ENCODE data around the gene MLH3. TPM values are rescaled to one million over a fixed set of nuclear protein-coding genes. Genes with fewer than 3 reads are reported as not detected.

Gene MLH3
- total RNA-seq, 1 experiment from 2014 or later: 23.0 TPM

- H3K27ac Mint-ChIP-seq: no peak overlapping the region
- no peak for TF ChIP-seq CTCF (conservative IDR thresholded peaks at IDR 0.05)
- no peaks in the 10 kb centered on the region for H3K4me1 ChIP-seq (ENCODE audit: insufficient read depth, low read length)
- no peak overlapping the region for H3K23ac ChIP-seq (ENCODE audit: insufficient read length, low read depth, low read length)
- H2BK12ac ChIP-seq (ENCODE audit: insufficient read length, low read depth, low read length): no peak overlapping the region
- H4K5ac ChIP-seq (ENCODE audit: insufficient read length, low read depth, low read length): no peak overlapping the region
- H3K4me3 Mint-ChIP-seq: no peak overlapping the region
- H3K27me3 ChIP-seq (ENCODE audit: insufficient read depth, low read length): no peaks in the 10 kb centered on the region
- no peak for DNase-seq
- no peak overlapping the region for H3K56ac ChIP-seq (ENCODE audit: insufficient read length, low read depth, low read length)
- no peak overlapping the region for H3K9ac ChIP-seq (ENCODE audit: extremely low read depth, insufficient read length, low read length)
- H2BK20ac ChIP-seq (ENCODE audit: low read depth, low read length, poor library complexity, severe bottlenecking): no peak overlapping the region
- no peaks in the 10 kb centered on the region for H3K4me1 Mint-ChIP-seq
- H3K4ac ChIP-seq (ENCODE audit: low read depth, low read length): no peak overlapping the region
- no peak overlapping the region for H3K4me2 ChIP-seq (ENCODE audit: insufficient read depth, insufficient read length, low read length)
- H2BK120ac ChIP-seq (ENCODE audit: low read depth, low read length, poor library complexity, severe bottlenecking): no peak overlapping the region
- no peak overlapping the region for H3T11ph ChIP-seq (ENCODE audit: low read length)
- H2BK15ac ChIP-seq (ENCODE audit: low read depth, low read length): no peak overlapping the region
- H4K8ac ChIP-seq (replicated peaks; ENCODE audit: insufficient read length, low read depth, low read length): no peak overlapping the region
- no peaks in the 10 kb centered on the region for H4K20me1 ChIP-seq (ENCODE audit: control insufficient read depth, insufficient read depth, insufficient read length)
- H3K18ac ChIP-seq (ENCODE audit: insufficient read length, low read depth, low read length): no peak overlapping the region
- no CpG with 5 or more reads among the region's 5 CpGs for WGBS (ENCODE audit: extremely low coverage, insufficient read length, low lambda C conversion rate)
- no peak overlapping the region for H2AK5ac ChIP-seq (ENCODE audit: insufficient read length, low read length)
- no peaks in the 10 kb centered on the region for H3K27me3 Mint-ChIP-seq (ENCODE audit: low read depth)
- no peaks in the 10 kb centered on the region for H3K9me3 Mint-ChIP-seq
- no peaks in the 10 kb centered on the region for H3K79me2 ChIP-seq (ENCODE audit: insufficient read depth, low read length)
- H3K9me3 ChIP-seq (ENCODE audit: control insufficient read depth, low read depth, low read length): no peaks in the 10 kb centered on the region
- no peaks in the 10 kb centered on the region for H3K23me2 ChIP-seq (ENCODE audit: insufficient read length, low read depth, low read length, poor library complexity, severe bottlenecking)
- no peak overlapping the region for H3K14ac ChIP-seq (ENCODE audit: insufficient read depth, low read length)
- H4K91ac ChIP-seq (ENCODE audit: insufficient read length, low read depth, low read length): no peak overlapping the region
- H2AFZ ChIP-seq (ENCODE audit: low read length): no peak overlapping the region
- H3K79me1 ChIP-seq (ENCODE audit: insufficient read depth, low read depth, low read length, poor library complexity, severe bottlenecking): no peaks in the 10 kb centered on the region
- H3K27ac ChIP-seq (ENCODE audit: insufficient read length, low read depth, low read length): no peak overlapping the region
- no peak overlapping the region for H2BK5ac ChIP-seq (ENCODE audit: insufficient read length, low read length)
- H3K36me3 Mint-ChIP-seq (ENCODE audit: insufficient read depth in 1 of 3, low read depth in 3 of 3): peaks cover 9 to 45% (median 25%) of the 10 kb centered on the region in 3 experiments; a peak in 5 of 7 replicates
These were observed 35.8 kb downstream of the MLH3 start for GRCh38 chr14:75015496-75015895.

Data from H9 (cell line).